Esophagus squamous epithelium (tissue), 4 donors: Measurements from ENCODE around the gene VPS36.

Experiments
- POLR2A ChIP-seq, 4 donors: fragments of 450-650 bp; IDR thresholded peaks; one replicate each; pipeline ENCODE4 v1.6.1; 2017; ENCODE audit warnings: antibody characterized with exemption in 4 of 4, mild to moderate bottlenecking in 4 of 4, moderate library complexity in 3 of 4
- TF ChIP-seq, protein P1 (sequence below), 6 experiments: fragments of 450-650 bp in 4 of 6; fragments of 200-600 bp in 2 of 6; sonication (generic) in 2 of 6; IDR thresholded peaks; one replicate each; pipeline ENCODE4 v1.5.1; 2016 to 2019; ENCODE audit warnings: antibody characterized with exemption in 6 of 6, mild to moderate bottlenecking in 4 of 6, moderate library complexity in 4 of 6

DNA sequence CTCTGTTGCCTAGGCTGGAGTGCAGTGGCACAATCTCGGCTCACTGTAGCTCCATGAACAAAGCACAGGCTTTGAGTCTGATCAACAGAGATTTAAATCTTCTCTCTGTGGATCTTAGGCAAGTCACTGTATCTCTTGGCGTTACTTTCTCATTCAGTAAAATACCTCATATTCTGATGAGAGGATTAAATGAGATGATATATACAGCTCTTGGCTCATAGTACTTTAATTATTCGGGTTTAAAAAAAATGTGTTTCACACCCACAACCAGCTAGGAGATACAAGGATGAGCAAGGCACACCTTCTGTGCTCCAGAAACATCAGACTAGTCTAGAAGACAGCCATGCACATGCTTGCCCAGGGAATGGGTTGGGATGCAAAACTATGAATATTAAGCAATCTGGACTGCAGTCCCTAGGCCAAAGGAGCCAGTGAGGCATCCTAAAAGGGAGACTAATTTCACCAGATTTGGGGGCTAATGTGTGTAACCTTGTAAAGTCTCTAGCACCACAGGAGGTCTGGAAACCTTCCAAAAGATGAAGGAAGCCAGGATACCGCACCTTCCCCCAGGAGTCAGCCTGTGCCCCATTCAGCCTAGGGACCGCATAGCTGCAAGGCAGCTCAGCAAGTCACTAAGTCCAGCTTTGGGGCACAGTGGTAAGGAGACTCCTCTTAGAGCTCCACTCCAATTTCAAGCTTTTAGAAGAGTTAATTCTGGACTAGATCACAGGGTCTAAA lies 2.5 kb downstream of the VPS36 start:
- no peak for TF ChIP-seq POLR2A (IDR thresholded peaks at IDR 0.05)
- TF ChIP-seq, protein P1, sequence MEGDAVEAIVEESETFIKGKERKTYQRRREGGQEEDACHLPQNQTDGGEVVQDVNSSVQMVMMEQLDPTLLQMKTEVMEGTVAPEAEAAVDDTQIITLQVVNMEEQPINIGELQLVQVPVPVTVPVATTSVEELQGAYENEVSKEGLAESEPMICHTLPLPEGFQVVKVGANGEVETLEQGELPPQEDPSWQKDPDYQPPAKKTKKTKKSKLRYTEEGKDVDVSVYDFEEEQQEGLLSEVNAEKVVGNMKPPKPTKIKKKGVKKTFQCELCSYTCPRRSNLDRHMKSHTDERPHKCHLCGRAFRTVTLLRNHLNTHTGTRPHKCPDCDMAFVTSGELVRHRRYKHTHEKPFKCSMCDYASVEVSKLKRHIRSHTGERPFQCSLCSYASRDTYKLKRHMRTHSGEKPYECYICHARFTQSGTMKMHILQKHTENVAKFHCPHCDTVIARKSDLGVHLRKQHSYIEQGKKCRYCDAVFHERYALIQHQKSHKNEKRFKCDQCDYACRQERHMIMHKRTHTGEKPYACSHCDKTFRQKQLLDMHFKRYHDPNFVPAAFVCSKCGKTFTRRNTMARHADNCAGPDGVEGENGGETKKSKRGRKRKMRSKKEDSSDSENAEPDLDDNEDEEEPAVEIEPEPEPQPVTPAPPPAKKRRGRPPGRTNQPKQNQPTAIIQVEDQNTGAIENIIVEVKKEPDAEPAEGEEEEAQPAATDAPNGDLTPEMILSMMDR (IDR thresholded peaks at IDR 0.05) = no peak
